ENCODE data around the gene SLC15A4. TPM values are rescaled to one million over a fixed set of nuclear protein-coding genes. Genes with fewer than 3 reads are reported as not detected.
"Not testable (repeated sequence)": the region's sequence is repeated elsewhere in the genome, so short reads cannot be mapped to it uniquely, and the experiment has no call there.

Gene SLC15A4
- total RNA-seq, 1 donor from 2014 or later: 29.3 TPM

DNA sequence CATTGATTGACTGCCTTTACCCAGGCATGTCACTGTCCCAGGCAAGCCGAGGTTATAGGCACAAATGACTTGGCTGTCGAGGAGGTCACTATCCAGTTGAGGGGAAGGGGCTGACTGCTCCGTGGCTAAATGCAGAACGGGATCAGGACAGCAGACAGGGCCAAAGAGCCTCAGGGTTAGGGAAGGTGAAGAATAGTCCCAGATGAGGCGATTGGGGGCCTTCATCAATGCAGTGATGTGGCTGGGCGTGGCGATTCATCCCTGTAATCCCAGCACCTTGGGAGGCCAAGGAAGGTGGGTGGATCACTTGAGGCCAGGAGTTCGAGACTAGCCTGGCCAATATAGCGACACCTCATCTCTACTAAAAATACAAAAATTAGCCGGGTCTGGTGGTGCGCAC is 18.8 kb upstream of the SLC15A4 start:
- no peak for DNase-seq (ENCODE audit: extremely low spot score, unreplicated experiment)
- Mint-ChIP-seq H3K27me3 (ENCODE audit: unreplicated experiment) (peaks cover 9% of the 10 kb centered on the region), H3K36me3 (ENCODE audit: unreplicated experiment) (no peaks in the 10 kb centered on the region), H3K27ac (ENCODE audit: unreplicated experiment) (no peak overlapping the region), H3K4me1 (ENCODE audit: unreplicated experiment) (no peaks in the 10 kb centered on the region), H3K9me3 (ENCODE audit: unreplicated experiment) (no peaks in the 10 kb centered on the region), H3K4me3 (ENCODE audit: unreplicated experiment) (no peak overlapping the region)
- TF ChIP-seq, protein P1, sequence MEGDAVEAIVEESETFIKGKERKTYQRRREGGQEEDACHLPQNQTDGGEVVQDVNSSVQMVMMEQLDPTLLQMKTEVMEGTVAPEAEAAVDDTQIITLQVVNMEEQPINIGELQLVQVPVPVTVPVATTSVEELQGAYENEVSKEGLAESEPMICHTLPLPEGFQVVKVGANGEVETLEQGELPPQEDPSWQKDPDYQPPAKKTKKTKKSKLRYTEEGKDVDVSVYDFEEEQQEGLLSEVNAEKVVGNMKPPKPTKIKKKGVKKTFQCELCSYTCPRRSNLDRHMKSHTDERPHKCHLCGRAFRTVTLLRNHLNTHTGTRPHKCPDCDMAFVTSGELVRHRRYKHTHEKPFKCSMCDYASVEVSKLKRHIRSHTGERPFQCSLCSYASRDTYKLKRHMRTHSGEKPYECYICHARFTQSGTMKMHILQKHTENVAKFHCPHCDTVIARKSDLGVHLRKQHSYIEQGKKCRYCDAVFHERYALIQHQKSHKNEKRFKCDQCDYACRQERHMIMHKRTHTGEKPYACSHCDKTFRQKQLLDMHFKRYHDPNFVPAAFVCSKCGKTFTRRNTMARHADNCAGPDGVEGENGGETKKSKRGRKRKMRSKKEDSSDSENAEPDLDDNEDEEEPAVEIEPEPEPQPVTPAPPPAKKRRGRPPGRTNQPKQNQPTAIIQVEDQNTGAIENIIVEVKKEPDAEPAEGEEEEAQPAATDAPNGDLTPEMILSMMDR (IDR thresholded peaks at IDR 0.05): no peak

DNA sequence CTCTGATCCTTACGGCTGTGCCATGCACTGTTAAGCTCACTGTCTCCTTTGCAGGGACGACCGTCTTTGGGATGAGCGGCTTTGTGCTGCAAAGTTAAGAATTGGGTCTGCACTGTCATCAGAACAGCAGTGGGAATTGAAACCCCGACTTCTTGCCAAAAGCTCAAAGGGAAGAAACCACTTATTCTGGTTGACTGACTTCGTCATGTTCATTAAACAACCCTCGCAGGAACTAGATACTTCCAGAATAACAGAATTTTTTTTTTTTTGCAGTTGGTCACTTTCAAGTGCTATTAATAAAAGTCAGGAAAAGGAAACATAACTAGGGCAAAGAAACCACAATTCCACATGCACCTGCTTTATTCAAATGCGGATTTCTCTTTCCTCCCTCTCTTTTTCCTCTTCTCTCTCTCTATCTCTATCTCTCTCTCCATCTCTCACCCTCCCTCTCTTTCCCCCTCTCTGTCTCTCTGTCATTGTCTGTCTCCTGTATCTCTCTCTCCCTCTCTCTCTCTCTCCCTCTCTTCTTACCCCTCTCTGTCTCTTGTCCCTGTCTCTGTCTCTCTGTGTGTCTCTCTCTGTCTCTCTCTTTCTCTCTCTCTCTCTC is 17.2 kb upstream of the SLC15A4 start:
- TF ChIP-seq, protein P1 (IDR thresholded peaks at IDR 0.05): no peak
- H3K9me3 Mint-ChIP-seq (ENCODE audit: unreplicated experiment): no peaks in the 10 kb centered on the region
- no peaks in the 10 kb centered on the region for H3K4me1 Mint-ChIP-seq (ENCODE audit: unreplicated experiment)
- H3K27me3 Mint-ChIP-seq (ENCODE audit: unreplicated experiment): peaks cover 9% of the 10 kb centered on the region
- no peaks in the 10 kb centered on the region for H3K36me3 Mint-ChIP-seq (ENCODE audit: unreplicated experiment)
- no peak for DNase-seq (ENCODE audit: extremely low spot score, unreplicated experiment)
- no peak overlapping the region for H3K4me3 Mint-ChIP-seq (ENCODE audit: unreplicated experiment)
- H3K27ac Mint-ChIP-seq (ENCODE audit: unreplicated experiment): no peak overlapping the region

DNA sequence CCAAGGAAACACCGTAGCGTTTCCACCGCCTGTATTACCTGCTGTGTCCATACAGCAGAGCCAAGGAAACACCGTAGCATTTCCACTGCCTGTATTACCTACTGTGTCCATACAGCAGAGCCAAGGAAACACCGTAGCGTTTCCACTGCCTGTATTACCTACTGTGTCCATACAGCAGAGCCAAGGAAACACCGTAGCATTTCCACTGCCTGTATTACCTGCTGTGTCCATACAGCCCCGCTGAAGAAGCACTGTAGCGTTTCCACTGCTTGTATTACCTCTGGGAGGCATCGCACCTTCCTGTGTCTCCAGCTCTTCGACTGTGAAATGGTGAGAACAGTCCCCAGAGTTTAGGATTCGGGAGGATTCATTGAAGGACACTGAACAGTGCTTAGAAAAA is 16.1 kb upstream of the SLC15A4 start:
- not testable (repeated sequence) for H3K27me3 Mint-ChIP-seq (ENCODE audit: unreplicated experiment); H3K36me3 Mint-ChIP-seq (ENCODE audit: unreplicated experiment); H3K27ac Mint-ChIP-seq (ENCODE audit: unreplicated experiment); H3K4me1 Mint-ChIP-seq (ENCODE audit: unreplicated experiment); DNase-seq (ENCODE audit: extremely low spot score, unreplicated experiment); H3K9me3 Mint-ChIP-seq (ENCODE audit: unreplicated experiment); H3K4me3 Mint-ChIP-seq (ENCODE audit: unreplicated experiment)

DNA sequence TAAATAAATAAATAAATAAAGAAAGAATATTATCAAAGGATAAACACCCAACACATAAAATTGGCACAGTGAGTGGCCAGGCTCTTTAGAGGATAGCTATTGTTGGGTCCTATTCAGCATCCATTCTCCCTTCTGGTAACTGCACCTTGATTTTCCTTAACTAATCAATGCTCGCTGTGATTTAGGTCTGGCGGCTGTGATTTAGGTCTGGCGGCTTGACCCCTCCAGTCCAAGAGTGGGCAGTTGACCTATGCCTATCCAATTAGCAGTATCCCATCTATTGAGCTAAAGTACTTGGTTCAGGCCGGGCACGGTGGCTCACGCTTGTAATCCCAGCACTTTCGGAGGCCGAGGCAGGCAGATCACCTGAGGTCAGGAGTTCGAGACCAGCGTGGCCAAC is 9.7 kb upstream of the SLC15A4 start:
- no peak overlapping the region for H3K4me3 Mint-ChIP-seq (ENCODE audit: unreplicated experiment)
- no peaks in the 10 kb centered on the region for H3K4me1 Mint-ChIP-seq (ENCODE audit: unreplicated experiment)
- TF ChIP-seq, protein P1 (IDR thresholded peaks at IDR 0.05): no peak
- DNase-seq (ENCODE audit: extremely low spot score, unreplicated experiment): no peak
- no peaks in the 10 kb centered on the region for H3K9me3 Mint-ChIP-seq (ENCODE audit: unreplicated experiment)
- no peak overlapping the region for H3K27ac Mint-ChIP-seq (ENCODE audit: unreplicated experiment)
- no peaks in the 10 kb centered on the region for H3K27me3 Mint-ChIP-seq (ENCODE audit: unreplicated experiment)
- peaks cover 3% of the 10 kb centered on the region for H3K36me3 Mint-ChIP-seq (ENCODE audit: unreplicated experiment)

DNA sequence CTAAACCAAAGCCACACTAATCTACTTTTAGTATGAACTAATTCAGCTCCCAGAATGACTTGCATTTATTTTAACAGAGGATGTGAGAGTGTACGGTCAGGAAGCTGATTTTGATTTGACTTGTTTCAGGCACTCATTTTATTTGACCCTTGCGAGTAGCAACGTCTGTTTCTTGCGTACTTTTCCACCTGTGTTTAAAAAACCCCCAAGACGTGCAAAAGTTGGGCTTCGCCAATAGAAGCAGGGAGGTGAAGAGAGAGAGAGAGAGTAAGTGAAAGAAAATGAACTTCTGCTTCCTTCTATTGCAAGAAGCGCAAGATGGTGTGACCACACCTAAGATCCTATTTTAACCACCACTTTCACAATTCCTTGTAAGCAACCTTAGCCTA is 6.7 kb upstream of the SLC15A4 start:
- peaks cover 2% of the 10 kb centered on the region for H3K4me1 Mint-ChIP-seq (ENCODE audit: unreplicated experiment)
- no peak overlapping the region for H3K4me3 Mint-ChIP-seq (ENCODE audit: unreplicated experiment)
- H3K36me3 Mint-ChIP-seq (ENCODE audit: unreplicated experiment): peaks cover 3% of the 10 kb centered on the region
- no peak for DNase-seq (ENCODE audit: extremely low spot score, unreplicated experiment)
- no peak overlapping the region for H3K27ac Mint-ChIP-seq (ENCODE audit: unreplicated experiment)
- TF ChIP-seq, protein P1 (IDR thresholded peaks at IDR 0.05): no peak
- H3K27me3 Mint-ChIP-seq (ENCODE audit: unreplicated experiment): no peaks in the 10 kb centered on the region
- H3K9me3 Mint-ChIP-seq (ENCODE audit: unreplicated experiment): no peaks in the 10 kb centered on the region
